Ramos (cell line): Measurements from ENCODE around the gene GSK3A.

Experiments
- in situ Hi-C: fragments of 300-500 bp; cut with MboI; formaldehyde crosslinking; loops from one replicate; pipeline ENCODE4 v1.14.3; 2022; ENCODE audit warnings: low sequenced_read_pairs; ENCODE audit not compliant: unreplicated experiment

Gene GSK3A

GRCh38 chr19:42212886-42213285 is 29.5 kb downstream of the GSK3A start:
- in situ Hi-C loops, result no loop called here

- in situ Hi-C loops, result no loop called here
Observed at GRCh38 chr19:42208612-42209011, 33.8 kb downstream of the GSK3A start.

- in situ Hi-C loops, result no loop called here
Observed at GRCh38 chr19:42207767-42208271, 34.6 kb downstream of the GSK3A start.

GRCh38 chr19:42206871-42207755 is 35.3 kb downstream of the GSK3A start:
- in situ Hi-C loops, result no loop called here

GRCh38 chr19:42204664-42205063 is 37.7 kb downstream of the GSK3A start:
- in situ Hi-C loops, result no loop called here

- in situ Hi-C loops, result no loop called here
Observed at GRCh38 chr19:42203700-42204099, 38.7 kb downstream of the GSK3A start.

- in situ Hi-C loops, result no loop called here
Observed at GRCh38 chr19:42202290-42202880, 40.0 kb downstream of the GSK3A start.

- in situ Hi-C loops, result no loop called here
Observed at GRCh38 chr19:42201489-42202289, 40.7 kb downstream of the GSK3A start.

GRCh38 chr19:42200116-42200715 is 42.2 kb downstream of the GSK3A start:
- in situ Hi-C loops, result no loop called here

- in situ Hi-C loops, result no loop called here
Observed at GRCh38 chr19:42199440-42200115, 42.8 kb downstream of the GSK3A start.

GRCh38 chr19:42198676-42199439 is 43.5 kb downstream of the GSK3A start:
- in situ Hi-C loops, result no loop called here

- in situ Hi-C loops, result no loop called here
Observed at GRCh38 chr19:42197375-42197817, 45.0 kb downstream of the GSK3A start.

- in situ Hi-C loops, result no loop called here
Observed at GRCh38 chr19:42196011-42197001, 46.1 kb downstream of the GSK3A start.

- in situ Hi-C loops, result no loop called here
Observed at GRCh38 chr19:42193706-42194105, 48.7 kb downstream of the GSK3A start.

GRCh38 chr19:42193294-42193693 is 49.1 kb downstream of the GSK3A start:
- in situ Hi-C loops, result no loop called here

- in situ Hi-C loops, result no loop called here
Observed at GRCh38 chr19:42191855-42192254, 50.5 kb downstream of the GSK3A start.

- in situ Hi-C loops, result no loop called here
Observed at GRCh38 chr19:42191330-42191729, 51.1 kb downstream of the GSK3A start.

GRCh38 chr19:42189133-42189532 is 53.3 kb downstream of the GSK3A start:
- in situ Hi-C loops, result loop anchor here (5.0 kb wide), 1 partner anchor 77 kb away; no protein-coding TSS in a partner anchor
